Epithelial cell of proximal tubule (primary cell): ENCODE data around the gene HAO1. TPM values are rescaled to one million over a fixed set of nuclear protein-coding genes. Genes with fewer than 3 reads are reported as not detected.

Experiments
- DNase-seq: peaks from one replicate; pipeline ENCODE4 v3.0.0-alpha.2; 2011; ENCODE audit warnings: low read depth
- H3K4me3 ChIP-seq: 2 replicates; pipeline ENCODE4 v1.5.1; 2011; ENCODE audit warnings: low read depth, mild to moderate bottlenecking, low read length
- total RNA-seq: library from RNA; depleted of rRNA; stranded (reverse); fragments of >200 nt; gene quantifications from 2 replicates; pipeline ENCODE4 v1.2.3, GENCODE V29; 2015
- TF ChIP-seq, protein P1 (sequence below): conservative IDR thresholded peaks from 2 replicates; pipeline ENCODE4 v1.5.1; 2012; ENCODE audit warnings: low read depth, mild to moderate bottlenecking, low read length

The HAO1 gene
- not detected in 2 replicates for total RNA-seq

- TF ChIP-seq, protein P1, sequence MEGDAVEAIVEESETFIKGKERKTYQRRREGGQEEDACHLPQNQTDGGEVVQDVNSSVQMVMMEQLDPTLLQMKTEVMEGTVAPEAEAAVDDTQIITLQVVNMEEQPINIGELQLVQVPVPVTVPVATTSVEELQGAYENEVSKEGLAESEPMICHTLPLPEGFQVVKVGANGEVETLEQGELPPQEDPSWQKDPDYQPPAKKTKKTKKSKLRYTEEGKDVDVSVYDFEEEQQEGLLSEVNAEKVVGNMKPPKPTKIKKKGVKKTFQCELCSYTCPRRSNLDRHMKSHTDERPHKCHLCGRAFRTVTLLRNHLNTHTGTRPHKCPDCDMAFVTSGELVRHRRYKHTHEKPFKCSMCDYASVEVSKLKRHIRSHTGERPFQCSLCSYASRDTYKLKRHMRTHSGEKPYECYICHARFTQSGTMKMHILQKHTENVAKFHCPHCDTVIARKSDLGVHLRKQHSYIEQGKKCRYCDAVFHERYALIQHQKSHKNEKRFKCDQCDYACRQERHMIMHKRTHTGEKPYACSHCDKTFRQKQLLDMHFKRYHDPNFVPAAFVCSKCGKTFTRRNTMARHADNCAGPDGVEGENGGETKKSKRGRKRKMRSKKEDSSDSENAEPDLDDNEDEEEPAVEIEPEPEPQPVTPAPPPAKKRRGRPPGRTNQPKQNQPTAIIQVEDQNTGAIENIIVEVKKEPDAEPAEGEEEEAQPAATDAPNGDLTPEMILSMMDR = no peak
- no peak for DNase-seq
- H3K4me3 ChIP-seq = no peak within 1 kb of the TSS
Observed at GRCh38 chr20:7940341-7940740, at the start of gene HAO1. Gene HAO1 (minus strand): TSS chr20:7940458. CDS start chr20:7940422, 36 bp downstream.

DNA sequence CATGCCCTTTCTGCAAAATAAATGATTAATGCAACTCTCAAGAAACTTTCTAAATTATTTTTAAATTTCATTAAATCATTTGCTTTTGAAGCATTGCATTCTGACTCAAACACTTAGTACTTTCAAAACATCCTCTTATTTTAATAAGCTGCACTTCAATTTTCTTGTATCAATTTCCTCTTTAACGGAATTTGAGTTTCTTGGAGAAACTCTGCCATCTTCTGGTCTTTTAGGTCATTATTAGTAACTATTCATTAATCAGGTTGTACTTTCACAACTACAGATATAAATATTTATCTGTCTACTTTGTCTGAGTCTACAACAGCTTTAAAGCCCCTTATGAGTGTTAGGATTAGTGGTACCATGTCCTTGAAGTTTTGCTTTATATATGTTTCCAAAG lies 49.1 kb upstream of the HAO1 start:
- DNase-seq = no peak
- no peak overlapping the region for H3K4me3 ChIP-seq
- TF ChIP-seq, protein P1 = no peak

DNA sequence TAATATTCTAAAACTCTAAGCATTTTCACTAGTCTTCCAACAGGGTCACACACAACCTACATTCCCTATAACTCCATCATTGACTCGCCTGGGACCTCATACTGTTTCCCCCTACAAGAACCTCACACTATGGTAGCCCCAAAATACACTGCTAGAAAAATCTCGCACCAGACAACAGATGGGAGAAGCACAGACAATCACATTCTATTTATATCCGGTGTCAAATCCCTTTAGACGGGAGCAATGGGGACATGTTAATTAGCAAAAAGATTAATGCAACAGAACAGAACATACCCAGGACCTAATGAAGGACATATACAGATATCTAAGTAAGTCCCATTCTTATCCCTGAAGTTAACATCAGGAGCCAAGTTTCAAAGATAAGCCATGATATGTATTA lies 45.7 kb upstream of the HAO1 start:
- TF ChIP-seq, protein P1 = no peak
- H3K4me3 ChIP-seq = no peak overlapping the region
- DNase-seq = no peak

- no peak overlapping the region for H3K4me3 ChIP-seq
- TF ChIP-seq, protein P1 = no peak
- DNase-seq = no peak
Observed at GRCh38 chr20:7984192-7984591, 43.9 kb upstream of the HAO1 start.

DNA sequence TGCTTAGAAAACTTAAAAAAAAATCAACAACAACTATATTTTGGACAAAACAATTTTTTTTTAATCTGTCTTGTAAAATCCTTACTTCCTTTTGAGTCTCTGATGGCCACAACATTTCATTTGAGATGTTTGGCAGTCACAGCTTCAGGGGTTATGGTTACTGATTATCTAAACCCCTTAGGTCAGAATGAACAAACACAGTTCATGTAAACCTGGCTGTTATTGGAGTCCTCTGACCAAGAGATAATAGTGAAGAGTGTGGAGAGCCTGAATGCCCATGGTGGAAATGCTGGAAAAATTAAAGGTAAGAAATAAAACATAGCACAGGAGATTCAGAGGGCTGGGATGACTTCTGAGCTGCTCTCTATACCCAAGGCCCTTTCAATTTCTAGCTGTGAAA lies 41.1 kb upstream of the HAO1 start:
- no peak for DNase-seq
- no peak overlapping the region for H3K4me3 ChIP-seq
- TF ChIP-seq, protein P1 = no peak

- no peak for DNase-seq
- no peak overlapping the region for H3K4me3 ChIP-seq
- TF ChIP-seq, protein P1 = peak; percentile 68
Observed at GRCh38 chr20:7980332-7981046, 40.2 kb upstream of the HAO1 start.

DNA sequence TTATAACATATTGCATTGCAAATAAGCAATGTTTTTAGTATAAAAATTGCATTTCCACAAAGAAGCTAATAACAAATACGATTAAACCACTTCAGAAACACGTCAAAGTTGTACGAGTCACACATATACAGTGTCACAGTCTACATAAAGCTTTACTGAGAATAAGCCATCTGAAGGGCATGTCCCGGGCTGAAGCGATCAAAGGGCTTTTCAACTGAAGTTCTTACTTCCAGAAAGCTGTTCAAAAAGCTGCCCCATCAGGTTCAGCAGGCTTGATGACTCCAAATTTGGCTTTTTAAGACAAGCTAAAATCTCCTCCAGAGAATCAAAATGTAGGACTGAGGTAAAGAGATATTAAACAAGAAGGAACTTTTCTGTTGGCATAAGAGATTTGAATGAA lies 37.5 kb upstream of the HAO1 start:
- DNase-seq = no peak
- TF ChIP-seq, protein P1 = no peak
- H3K4me3 ChIP-seq = no peak overlapping the region
